NCI-H1436 (cell line): ENCODE data around the gene IL16.
"Not testable (repeated sequence)": the region's sequence is repeated elsewhere in the genome, so short reads cannot be mapped to it uniquely, and the experiment has no call there.

ENCODE experiments used
- DNase-seq: peaks from one replicate; lab custom pipeline; 2025; lab: John Stamatoyannopoulos, UW

IL16 gene

GRCh38 chr15:81337713-81338157 lies 141.1 kb downstream of the IL16 start:
- no peak for DNase-seq

- no peak for DNase-seq
These were observed 141.7 kb downstream of the IL16 start for GRCh38 chr15:81338170-81339007.

GRCh38 chr15:81339321-81339720 lies 142.6 kb downstream of the IL16 start:
- no peak for DNase-seq

GRCh38 chr15:81339851-81340250 lies 143.2 kb downstream of the IL16 start:
- no peak for DNase-seq

- DNase-seq = no peak
These were observed 144.7 kb downstream of the IL16 start for GRCh38 chr15:81341351-81341750.

- no peak for DNase-seq
These were observed 146.7 kb downstream of the IL16 start for GRCh38 chr15:81343371-81343770.

GRCh38 chr15:81346611-81347010 lies 149.9 kb downstream of the IL16 start:
- no peak for DNase-seq

GRCh38 chr15:81347910-81348309 lies 151.2 kb downstream of the IL16 start:
- DNase-seq = no peak

GRCh38 chr15:81348691-81349090 lies 152.0 kb downstream of the IL16 start:
- not testable (repeated sequence) for DNase-seq

GRCh38 chr15:81349271-81349670 lies 152.6 kb downstream of the IL16 start:
- DNase-seq = no peak

- DNase-seq = no peak
These were observed 155.0 kb downstream of the IL16 start for GRCh38 chr15:81351651-81352050.

GRCh38 chr15:81356252-81356651 lies 159.6 kb downstream of the IL16 start:
- DNase-seq = no peak

- DNase-seq = no peak
These were observed 160.6 kb downstream of the IL16 start for GRCh38 chr15:81357180-81357686.

- no peak for DNase-seq
These were observed 161.6 kb downstream of the IL16 start for GRCh38 chr15:81358248-81358647.

GRCh38 chr15:81360491-81360890 lies 163.8 kb downstream of the IL16 start:
- no peak for DNase-seq

GRCh38 chr15:81361891-81362290 lies 165.2 kb downstream of the IL16 start:
- no peak for DNase-seq

- DNase-seq = no peak
These were observed 166.1 kb downstream of the IL16 start for GRCh38 chr15:81362790-81363189.

- DNase-seq = no peak
These were observed 166.6 kb downstream of the IL16 start for GRCh38 chr15:81363276-81363675.
